GM18502 (cell line): ENCODE measurements around the gene INPP5E.
A peak's percentile ranks its signal among the peaks of the same experiment; 100 is the strongest.

Source experiments
- ATAC-seq: cut with Tn5 transposase; IDR thresholded peaks from one replicate; pipeline ENCODE4 v1.9.1; 2021; ENCODE audit warnings: mild to moderate bottlenecking; ENCODE audit not compliant: unreplicated experiment, poor library complexity

The INPP5E gene

GRCh38 chr9:136451221-136451877, 11.7 kb upstream of the INPP5E start:
- no peak for ATAC-seq

- no peak for ATAC-seq
Measured at GRCh38 chr9:136448655-136449054, 9.0 kb upstream of the INPP5E start.

DNA sequence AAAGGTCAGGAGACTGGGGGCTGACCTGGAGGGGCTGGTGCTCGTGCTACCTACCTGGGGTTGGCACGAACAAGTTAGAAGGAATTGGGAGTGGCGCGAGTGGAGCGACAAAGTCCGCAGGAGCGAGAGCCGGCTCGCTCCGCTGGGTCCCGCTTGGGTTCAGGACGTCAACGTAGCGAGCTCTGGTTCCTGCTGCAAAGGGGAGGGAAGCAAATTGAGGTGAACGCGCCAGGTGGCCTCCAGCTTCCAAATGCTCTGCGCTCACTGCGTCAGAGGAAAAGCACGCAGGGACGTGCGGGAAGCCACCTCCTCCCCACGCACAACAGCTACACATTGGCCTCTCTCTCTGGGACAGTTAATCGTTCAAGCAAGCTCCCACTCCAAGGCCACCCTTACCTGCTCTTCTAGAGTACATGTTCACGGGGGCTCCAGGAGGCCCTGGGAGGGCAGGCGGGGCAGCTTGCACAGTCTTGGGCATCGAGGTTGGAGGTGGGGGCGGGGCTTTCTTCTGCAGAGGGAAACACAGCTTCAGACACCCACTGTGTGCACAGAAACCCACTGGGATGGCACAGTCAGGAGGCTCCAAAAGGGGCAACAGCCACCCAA, 7.6 kb upstream of the INPP5E start:
- no peak for ATAC-seq

DNA sequence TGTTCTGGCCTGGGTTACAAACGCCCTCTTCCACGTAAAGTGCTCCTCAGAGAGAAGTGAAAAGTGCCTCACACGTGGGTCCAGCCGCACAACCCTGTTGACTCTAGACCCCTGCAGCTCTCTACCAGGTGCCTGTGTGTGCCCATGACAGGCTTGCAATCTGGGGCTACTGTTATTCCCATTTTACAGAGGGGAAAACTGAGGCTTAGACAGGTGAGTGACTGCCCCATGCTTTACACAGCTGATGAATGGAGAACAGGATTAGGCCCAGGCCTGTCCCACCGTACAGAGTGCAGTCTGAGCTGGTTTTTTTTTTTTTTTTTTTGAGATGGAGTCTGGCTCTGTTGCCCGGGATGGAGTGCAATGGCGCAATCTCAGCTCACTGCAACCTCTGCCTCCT, 6.2 kb upstream of the INPP5E start:
- ATAC-seq, result no peak

- no peak for ATAC-seq
Measured at GRCh38 chr9:136444102-136444501, 4.5 kb upstream of the INPP5E start.

DNA sequence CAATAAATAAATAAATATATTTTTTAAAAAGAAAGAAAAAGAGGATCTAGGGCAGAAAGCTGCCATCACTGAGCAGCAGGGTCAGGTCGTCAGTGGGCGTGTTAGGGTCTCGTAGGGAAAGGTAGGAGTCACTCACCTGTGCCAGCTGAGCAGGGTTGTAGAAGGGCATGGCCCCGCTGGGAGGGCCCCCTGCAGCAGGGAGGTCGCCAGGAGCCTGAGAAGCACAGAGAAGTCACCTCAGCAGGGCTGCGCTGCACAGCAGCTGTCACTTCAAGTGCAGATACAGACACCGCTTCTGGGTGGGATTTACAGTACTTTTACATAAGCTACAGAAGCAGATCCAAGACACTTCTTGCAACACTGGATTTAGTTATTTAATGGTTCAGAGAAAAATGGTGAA, 4.0 kb upstream of the INPP5E start:
- no peak for ATAC-seq

DNA sequence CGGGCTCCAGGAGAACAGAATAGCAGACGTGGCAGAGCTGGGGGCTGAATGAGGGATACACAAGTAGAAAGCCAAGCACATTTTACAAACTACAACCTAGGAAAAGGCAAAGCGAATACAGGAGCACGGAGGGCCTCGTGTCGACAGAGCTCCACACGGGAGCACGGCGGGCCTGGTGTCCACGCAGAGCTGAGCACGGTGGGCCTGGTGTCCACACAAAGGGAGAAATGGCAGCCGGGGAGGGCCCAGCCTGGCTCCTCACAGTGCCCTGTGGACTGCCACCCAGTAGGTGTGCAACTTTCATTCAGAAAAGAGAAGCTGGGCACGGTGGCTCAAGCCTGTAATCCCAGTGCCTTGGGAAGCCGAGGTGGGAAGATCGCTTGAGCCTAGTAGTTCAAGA, 3.4 kb upstream of the INPP5E start:
- ATAC-seq, result no peak

GRCh38 chr9:136442265-136442664, 2.6 kb upstream of the INPP5E start:
- no peak for ATAC-seq

DNA sequence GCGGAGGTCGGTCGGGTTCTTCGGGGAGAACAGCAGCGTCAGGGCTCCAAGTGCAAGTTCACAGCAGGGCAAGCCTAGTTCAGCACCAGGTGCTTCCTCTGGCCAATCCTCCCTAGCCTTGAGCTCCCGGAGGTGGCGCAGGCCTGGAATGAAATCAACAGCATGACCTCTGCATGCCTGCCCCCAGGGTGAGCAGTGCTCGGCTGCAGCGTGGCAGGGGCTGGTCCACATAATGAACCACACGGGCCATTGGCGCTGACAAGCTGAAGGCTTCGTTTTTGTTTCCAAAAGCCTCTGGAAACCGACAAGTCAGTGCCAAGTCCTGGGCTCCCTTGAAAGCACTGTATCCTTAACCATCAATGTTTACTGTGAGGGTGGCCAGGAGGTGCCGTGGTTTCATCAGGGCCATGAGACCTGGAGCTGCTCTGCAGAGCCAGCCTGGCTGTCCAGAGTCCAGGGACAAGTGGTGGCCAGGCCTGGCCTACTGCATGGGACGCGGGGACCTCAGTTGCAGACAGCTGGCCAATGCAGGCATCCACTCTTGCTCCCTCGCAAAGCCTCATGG, 2.1 kb upstream of the INPP5E start:
- ATAC-seq, result no peak

- no peak for ATAC-seq
Measured at GRCh38 chr9:136441191-136441680, 1.6 kb upstream of the INPP5E start.

DNA sequence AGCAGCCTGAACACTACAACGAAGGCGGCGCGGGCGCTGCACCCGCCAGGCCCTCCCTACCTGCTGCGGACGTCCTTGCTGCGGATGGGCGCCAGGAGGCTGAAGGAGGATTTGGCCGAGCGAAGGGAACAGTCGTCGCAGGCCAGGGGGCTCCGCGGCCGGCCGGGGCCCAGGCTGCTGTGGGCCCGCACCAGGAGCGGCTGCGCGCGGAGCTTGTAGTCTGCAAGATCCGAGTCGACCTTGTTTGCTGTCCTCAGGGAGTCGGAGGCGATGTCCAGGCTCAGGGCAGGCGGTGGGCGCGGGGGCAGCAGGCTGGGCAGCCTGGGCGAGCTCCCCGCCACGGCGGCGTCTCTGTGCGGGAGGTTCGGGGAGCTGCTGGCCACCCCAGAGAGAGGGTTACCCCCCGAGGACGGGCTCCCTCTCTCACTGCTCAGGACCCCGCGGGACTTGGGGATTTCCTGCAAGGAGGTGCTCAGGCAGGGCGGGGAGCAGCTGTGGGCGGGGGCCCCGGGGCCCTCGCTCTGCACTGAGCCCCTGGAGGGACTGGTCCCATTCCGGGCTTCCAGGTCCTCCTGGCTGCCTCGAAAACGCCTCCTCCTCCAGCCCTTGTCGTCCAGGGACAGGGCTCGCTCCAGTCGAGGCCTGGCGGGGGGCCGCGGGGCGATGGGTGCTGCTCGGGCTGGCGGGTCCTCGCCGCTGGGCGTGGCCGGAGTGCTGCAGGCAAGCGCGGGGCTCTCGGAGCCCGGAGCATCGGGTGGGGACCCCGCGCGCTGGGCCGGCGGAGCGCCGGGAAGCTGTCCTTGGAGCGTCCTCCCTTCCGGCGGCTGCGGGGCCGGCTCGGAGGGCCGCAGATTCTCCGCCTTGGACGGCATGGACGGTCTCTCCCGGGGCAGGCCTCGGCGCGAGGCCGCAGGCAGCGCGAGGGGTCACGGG, 831 bp downstream of the INPP5E start:
- ATAC-seq, result peak; percentile 52

DNA sequence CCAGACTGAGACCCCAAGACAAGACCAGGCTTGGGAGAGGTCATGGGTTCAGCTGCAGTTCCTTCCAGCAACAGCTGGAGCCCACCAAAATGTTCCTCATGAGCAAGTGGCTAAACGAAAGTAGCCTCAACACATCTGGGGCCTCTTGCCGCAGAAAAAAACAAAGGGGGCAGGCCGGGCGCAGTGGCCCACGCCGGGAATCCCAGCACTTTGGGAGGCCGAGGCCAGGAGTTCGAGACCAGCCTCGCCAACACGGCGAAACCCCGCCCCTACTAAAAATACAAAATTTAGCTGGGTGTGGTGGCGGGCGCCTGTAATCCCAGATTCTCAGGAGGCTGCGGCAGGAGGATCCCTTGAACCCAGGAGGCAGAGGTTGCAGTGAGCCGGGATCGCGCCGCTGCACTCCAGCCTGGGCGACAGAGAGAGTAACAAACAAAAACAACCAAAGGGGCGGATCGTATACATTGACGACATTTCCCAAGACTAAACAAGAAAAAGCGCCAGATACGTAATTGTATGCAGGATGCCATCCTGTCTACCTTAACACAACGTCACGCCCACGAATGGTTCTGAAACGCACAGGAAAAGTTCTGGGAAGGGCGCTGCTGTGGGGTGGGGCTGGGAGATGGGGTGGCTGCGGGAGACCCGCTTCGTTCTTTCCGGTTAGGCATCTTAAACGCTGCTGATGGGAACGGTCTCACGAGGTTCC, 1.7 kb downstream of the INPP5E start:
- ATAC-seq, result no peak

GRCh38 chr9:136437430-136437829, 2.2 kb downstream of the INPP5E start:
- ATAC-seq, result no peak

- no peak for ATAC-seq
Measured at GRCh38 chr9:136436055-136436634, 3.5 kb downstream of the INPP5E start.

GRCh38 chr9:136434580-136435169, 5.0 kb downstream of the INPP5E start:
- no peak for ATAC-seq

DNA sequence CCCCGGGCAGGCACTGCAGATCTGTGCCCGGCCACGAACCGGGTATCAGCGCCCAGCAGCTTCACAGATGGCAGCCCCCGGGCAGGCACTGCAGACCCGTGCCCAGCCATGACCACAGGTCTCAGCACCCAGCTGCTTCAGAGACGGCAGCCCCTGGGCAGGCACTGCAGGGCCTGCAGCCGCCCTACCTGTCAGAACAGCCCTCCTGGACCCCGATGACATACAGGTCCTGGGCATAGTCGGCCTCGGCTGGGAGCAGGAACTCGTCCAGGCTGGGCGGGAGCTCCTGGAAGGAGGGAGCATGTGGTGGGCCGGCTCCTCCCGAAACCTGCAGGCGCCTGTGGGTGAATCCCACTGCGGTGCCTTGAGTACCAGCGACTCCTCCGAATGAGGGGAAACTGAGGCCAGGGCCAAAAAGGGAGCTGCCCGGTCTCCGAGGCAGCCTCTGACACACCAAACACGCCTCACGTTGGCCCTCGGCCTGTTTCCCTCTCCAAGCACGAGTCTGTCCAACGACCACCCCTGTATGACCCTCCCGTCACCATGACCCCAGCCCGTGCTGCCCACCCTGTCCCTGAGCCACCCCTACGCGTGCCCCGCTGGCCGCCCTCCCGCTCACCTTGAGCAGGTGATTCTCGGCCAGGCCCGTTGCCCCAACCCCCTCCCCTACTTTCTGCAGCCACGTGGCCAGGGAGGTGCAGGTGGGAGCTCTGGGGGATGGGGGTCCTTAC, 5.6 kb downstream of the INPP5E start:
- ATAC-seq, result no peak

- no peak for ATAC-seq
Measured at GRCh38 chr9:136433043-136433715, 6.5 kb downstream of the INPP5E start.

- no peak for ATAC-seq
Measured at GRCh38 chr9:136432591-136432990, 7.1 kb downstream of the INPP5E start.
